ENCODE results near the gene DUSP2.

DUSP2 gene

DNA sequence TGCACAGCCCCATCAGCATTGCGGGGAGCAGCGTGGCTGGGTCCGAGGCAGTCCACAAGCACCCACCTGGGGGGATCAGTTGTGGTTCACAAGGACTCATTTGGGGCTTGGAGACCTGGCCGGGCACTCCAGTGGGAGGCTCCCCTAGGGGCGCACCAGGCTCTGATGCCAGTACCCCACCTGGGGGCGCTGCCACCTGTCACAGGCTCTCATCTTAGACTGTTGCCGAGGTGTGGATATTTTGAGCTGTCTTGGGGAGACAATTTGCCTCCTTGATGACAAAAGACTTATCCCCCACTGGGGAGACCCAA is 31.9 kb downstream of the DUSP2 start:
- DNase-seq: no peak

DNA sequence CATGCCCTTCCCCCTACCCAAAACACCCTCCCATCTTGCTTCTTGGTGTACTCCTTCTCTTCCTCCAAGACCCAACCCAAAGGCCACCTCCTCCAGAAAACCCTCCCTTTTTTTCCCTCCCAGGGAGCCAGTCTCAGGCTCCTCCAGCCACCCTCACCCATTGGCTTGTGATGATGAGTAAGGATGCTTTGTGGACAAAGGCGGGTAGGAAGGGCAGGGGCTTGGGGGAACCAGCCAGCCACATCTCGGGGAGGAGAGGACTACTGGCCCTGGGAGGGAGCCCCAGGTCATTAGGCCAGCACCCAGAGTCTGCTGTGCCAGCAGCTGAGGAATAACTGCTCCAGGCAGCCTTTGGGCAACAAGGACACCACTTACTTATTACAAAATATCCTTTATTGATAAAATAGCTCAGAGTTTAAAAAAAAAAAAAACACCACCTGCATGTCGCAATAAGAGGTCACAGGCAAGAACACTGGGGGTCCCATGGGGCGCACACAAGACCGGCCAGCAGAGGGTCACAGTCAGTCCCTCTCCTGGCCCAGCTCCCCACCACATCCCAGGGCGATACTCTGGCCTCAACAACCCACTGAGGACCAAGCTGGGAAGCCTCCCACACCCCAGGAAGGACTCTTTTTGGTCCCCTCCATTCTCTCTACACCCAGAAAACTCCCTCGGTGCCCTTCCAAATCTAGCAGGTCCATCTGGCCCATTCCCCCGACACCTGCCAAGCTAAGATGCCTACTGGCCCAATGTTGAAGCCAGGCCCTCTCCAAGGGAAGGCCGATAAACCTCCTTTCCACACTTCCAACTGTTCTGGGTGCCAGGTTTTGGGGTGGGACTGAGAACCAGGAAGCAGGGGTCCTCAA is 32.5 kb downstream of the DUSP2 start:
- no peak for DNase-seq

DNA sequence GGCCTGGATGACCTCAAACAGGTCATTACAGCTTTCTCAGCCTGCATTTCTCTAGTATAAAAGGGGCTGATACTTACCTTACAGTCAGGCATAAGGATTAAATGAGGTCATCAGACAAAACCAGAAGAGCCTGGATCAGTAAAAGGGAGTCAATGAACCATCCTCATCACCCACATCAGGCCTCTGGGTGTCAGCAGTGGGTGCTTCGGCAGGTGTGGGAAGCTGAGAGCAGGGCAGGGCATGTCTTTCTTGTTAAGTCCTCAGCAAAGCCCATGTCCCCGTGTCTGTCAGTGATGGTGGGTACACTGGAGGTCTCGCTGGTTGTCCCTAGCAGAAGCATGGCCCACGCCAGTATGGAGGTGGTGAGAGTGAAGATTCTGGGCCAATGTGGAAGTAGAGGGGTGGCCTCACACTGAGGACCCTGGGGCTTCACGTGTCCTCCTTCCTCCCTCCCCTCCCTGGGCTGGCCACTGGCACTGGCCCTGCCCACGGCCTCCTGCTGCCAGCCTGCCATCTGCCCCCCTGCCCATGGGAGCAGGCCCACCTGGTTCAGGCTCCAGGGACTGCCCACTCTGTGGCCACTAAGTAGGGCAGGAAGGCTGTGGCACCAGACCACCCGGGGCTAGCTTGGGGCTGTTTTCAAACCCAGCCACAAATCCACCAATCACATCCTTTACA is 33.3 kb downstream of the DUSP2 start:
- DNase-seq: no peak

DNA sequence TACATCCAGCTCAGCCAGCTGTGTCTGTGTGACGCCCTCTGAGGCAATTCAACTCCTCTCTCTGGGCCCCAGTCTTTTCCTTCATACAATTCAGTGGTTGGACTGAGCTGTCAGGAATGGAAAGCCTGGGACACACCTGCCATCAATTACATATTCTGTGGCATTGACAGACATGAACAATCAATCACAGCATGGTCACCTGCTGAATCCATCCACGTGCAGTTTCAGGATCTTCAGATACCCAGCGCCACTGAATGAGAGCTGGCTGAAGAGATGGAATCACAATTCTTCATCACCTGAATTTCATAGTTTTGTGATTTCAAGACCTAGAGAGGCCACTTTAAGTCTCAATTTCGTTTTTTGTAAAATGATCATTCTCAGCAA is 34.0 kb downstream of the DUSP2 start:
- DNase-seq: no peak

DNA sequence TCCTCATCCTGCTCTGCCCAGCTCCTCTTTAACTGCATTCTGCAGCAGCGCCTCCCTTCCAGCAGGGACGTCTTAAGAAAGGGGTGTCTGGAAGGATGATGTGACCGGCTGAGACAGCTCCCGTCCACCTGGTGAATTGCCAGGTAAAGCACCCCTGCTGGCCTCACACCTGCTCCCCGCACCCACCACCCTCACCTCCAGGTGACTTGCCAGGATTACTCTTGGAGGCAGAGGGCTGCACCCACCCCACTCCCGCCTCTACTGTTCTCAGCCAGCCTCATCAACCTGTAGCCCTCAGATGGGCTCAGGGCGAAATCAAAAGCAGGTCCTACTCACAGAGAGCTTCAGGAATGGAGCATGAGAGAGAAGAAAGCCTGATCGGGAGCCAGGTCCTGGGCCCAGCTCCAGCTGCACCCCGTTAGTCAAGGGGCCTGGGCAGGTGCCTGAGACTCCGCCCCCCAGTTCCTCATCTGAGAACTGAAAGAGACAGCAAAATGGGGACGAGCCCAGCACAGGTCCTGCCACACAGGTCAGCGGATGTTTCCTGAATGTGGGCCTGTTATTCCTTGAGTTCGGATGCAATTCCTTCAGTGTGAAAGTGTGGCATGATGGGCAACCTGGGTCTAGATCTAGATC is 34.5 kb downstream of the DUSP2 start:
- DNase-seq: no peak

DNA sequence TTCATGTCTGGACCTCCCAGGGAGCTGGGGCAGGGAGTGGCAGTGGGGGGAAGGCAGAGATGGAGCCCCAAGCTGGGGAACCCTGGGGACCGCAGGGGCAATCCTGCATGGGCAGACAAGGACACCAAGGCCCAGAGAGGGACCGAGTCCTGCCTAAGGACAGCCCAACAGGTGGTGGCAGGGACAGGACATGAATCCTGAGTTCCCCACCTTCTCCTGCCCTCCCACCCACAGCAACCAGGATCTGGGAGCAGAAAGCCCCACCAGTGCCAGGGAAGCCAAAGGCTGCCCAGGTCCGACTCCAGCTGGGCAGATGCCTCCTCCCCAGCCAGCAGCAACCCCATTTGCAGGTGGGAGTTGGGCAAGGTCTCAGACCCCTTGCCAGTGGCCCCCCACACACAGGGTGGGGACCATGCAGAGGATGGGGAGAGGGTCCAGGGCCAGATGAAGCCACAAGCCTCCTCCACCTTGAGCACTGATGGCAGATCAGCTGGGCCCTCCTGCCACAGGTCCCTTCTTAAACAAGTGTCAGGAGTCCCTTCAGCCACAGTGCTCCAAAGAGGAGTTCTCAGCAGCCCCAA is 35.2 kb downstream of the DUSP2 start:
- no peak for DNase-seq

DNA sequence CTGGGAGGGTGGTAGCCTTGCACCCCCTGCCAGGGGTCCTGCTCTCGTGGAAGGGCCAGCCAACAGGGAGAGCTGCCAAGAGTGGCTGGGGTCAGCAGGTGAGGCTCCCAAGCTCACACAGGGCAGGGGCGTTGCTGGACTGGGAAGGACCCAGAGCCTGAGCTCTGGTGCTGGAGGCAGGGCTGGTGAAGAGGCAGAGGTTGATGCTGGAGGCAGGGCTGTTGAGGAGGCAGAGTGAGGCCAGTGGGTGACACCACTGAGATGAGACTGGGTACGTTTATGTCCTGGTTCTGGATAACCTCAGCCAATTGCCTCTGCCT is 35.9 kb downstream of the DUSP2 start:
- no peak for DNase-seq

DNA sequence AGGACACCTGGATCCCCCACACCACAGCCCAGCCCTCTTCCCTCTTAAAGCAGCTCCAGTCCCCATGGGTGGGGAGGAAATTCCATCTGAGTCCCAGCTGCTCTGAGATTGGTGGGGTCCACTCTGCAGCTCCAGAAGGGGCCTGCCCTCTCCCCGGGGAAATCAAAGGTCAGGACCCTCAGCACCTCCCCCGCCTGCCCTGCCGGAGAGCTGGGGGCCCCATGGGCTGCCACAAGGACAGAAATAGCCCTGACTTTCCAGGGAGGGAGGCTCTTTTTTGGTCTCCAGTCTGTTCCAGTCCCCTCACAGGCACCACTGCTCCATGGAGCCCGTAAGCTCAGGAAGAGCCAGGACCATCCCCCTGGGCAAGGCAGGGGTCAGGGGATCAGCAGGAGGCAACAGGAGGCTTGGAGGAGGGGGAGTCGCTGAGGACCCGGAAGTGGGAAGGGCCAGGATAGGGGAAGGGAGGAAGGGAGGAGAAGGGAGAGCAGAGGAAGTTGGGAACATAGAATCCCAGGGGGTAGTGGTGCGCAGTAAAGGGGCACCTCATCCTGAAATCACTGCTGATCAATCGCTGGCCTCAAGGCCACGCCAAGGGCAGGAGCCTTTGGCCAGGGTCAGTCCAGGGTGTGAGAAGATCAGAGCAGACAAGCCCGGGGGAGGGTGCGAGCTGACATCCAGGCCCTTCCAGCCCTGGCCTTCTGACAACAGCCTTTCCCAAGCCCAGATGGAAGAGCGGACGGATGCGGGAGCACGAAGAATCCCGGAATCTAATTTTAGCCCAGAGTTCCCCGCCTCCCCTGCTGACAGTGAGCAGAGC is 36.5 kb downstream of the DUSP2 start:
- DNase-seq: no peak

DNA sequence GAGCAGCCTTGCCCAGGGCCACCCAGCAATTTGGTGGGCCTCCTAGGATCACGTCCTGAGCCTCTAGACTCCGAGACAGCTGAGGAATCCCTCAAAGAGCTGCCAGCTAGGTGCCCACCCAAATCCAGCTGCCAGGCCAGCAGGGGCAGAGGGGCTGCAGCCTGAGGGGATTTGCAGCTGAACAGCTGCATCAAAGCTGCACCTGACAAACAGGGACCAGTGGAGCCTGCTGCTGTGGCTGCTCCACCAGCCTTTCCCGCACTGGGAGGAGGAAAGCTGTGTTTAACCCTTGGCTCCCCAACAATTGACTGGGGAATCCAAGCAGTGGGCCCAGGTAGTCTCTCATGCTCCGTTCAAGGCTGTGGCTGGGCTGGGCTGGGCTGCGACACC is 37.1 kb downstream of the DUSP2 start:
- DNase-seq: no peak

DNA sequence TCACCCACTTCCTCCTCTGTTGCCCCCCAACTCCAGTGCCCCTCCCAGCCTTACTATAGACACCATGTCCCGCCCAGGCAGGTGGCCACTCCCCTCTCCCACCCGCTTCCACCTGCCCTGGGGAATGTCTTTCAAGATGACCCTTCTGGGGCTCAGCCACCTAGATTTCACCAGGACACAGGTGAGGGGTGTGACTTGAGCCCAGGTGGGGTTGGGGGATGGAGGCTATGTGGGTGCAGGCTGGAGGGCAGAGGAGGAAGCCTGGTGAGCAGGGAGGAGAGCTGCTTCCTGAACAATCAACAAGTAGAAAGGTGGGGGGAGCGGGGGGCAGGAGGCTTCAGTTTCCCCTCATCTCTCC is 37.6 kb downstream of the DUSP2 start:
- DNase-seq: no peak

DNA sequence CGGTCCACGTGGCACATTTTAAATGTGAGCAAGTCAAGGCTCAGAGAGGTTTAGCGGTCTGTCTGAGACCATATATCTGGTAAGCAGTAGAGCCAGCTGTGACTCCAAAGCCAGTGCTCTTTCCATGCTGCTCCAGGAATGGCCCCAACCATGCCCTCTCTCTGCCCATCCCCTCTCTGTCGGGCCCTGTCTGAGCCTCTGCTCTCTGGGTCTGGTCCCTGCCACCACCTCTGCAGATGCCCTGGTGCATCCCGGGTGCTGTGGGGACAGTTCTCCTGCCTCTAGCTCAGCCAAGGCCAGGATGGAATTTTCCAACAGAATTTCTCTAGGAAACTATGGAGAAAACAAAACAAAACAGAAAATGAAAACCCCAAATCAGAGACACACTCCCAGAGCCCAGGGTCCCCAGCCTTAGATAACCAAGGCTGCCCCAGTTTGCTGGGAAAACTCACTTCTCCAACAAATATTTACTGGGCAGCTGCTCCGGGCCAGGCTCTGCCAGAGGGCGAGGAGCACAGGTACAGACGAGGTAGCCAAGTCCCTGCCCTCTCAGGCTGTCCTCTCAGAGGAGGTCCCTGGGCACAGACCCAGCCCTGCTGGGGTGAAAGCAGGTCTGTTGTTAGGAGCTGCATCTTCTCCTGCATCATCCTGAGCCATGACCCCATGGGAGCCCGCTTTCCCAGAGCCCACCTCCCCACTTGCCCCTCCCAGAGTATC is 38.1 kb downstream of the DUSP2 start:
- no peak for DNase-seq

DNA sequence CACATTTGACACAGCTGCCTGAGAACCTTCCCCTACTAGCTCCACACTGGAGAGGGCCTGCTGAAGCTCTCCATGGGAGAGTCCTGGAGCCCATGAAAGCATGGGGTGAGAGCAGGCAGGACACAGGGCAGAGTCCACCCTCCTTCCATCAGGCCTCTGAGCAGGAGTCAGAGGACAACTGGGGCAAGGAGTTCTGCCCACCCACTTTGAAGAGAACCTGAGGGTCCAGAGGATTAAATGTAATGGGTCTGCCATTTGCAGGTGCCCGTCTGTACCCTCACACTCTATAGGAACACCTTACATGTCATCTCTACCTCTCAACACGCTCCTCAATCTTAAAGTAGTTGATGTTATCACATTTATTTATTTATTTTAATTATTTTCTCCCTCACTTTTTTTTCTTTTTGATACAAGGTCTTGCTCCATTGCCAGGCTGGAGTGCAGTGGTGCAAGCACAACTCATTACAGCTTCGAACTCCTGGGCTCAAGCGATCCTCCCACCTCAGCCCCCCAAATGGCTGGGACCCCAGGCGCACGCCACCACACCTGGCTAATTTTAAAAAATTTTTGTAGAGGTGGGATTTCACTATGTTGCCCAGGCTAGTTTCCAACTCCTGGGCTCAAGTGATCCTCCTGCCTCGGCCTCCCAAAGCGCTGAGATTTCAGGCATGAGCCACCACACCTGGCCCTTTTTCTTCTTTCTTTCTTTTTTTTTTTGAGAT is 39.1 kb downstream of the DUSP2 start:
- no peak for DNase-seq

DNA sequence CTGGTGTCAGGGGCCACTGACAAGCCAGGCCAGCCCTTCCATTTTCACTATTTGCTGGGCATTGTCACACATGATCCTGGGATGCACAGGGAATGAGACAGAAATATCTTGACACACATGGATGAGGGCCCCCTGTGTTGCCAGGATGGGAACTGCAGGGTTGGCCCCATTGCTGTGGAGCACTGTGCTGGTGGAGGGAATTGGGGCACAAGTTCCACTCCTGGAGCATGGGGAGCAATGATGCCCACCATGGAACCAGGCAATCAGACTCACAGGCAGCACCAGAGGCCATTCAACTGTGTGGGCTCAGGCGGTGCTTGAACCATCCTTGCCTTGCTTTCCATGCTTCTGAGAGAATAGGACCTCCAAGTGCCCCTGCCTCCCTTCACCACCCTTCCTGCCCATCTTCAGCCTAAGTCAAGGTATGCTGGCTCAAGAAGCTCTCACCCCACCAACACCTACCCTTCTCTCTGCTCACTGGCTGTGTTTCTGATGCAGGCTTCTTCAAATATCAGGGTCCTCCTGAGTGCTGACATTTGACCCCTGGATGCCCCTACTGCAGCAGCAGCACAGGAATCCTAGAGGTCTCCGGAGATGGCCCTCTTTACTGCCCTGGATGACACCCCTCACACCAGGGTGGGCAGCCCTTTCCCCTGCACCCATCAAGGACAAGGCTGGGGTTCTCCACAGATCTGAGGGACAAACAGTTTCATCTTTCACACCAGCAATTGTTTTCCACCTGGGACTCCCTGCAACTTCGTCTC is 39.9 kb downstream of the DUSP2 start:
- no peak for DNase-seq

DNA sequence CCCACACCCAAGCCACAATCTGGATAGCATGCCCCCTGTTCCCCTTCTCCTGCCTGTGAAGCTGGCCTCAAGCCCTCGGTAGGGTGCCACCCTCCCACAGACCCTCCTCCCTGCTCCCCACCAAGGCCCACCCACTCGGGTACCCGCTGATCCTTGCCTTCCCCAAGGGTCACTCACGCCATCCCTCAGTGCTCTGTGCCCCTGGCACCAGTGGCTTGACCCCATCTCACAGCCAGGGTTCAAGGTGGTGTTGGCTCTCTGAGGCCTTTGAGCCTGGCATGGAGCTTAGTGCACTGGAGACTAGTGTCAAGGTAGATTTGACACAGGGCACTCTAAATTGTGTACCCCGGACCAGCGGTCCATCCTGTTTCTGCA is 40.8 kb downstream of the DUSP2 start:
- no peak for DNase-seq

DNA sequence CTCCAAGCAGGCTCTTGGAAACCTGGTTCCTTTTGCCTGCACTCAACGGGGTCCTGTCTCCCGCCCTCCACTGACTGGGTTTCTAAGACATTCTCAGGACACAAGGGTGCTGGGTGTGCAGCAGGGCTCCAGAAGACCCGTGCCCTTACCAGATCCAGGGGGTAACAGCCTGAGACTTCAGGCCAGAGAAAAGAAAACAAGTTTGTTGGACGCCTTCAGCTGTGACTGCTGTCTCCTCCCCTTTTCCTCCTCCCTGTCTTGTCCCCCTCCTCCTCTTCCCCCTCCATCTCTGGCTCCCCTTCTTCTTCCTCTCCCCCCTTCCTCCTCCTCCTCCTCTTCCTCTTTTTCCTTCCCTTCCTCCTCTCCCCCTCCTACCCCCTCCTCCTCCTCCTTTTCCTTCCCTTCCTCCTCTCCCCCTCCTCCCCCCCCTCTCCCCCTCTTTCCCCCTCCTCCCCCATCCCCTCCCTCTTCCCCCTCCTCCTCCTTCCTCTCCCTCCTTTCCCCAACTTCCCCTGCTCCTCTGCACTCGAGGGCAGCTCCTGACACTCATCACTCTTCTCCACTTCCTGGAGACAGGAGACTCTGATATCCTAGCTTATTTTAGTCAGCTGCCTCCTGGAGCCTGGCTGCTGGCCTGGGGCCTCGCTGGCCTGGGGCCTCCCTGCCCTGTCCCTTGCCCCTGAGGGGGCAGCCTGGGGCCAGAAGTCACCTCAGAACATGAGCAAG is 41.3 kb downstream of the DUSP2 start:
- DNase-seq: no peak

DNA sequence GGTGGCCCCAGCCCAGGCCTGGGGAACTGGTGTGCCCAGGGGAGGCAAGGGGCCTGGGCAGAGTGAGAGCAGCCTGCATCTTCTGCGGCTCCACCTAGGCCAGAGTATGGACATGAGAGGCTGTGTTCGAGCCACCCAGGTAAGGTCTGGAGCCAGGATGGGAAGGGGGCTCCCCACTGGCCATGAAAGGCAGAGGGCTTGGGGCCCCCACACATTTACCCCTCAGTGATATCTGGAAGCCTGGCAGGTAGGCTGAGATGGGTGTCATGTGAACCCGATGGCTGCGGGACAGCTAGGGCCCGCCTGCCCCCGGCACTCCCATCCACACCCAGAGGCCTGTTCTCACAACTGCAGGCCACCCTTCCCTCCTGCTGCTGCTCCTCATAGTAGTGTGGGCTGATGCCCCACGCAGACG is 42.0 kb downstream of the DUSP2 start:
- no peak for DNase-seq

DNA sequence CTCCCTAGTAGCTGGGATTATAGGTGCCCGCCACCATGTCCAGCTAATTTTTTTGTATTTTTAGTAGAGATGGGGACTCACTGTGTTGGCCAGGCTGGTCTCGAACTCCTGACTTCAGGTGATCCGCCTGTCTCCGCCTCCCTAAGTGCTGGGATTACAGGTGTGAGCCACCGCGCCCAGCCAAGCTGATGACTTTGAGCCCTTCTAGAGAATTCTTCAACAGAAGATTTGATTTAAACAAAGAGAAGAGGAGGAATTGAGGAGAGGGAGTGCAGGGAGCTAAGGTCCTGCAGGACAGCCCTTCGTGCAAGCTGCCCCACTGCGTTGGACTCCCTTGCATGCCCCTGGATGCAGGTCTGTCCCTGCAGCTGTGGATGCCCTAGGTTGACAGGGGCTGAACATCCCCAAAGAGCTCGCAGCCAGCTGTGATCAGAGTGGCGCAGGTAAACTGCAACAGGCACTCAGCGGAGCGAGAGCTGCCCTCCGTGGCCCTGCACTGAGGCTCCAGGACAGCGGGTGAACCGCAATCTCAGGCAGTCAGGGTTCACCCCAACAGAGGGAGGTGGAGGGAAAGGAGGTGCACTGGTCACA is 42.5 kb downstream of the DUSP2 start:
- no peak for DNase-seq

DNA sequence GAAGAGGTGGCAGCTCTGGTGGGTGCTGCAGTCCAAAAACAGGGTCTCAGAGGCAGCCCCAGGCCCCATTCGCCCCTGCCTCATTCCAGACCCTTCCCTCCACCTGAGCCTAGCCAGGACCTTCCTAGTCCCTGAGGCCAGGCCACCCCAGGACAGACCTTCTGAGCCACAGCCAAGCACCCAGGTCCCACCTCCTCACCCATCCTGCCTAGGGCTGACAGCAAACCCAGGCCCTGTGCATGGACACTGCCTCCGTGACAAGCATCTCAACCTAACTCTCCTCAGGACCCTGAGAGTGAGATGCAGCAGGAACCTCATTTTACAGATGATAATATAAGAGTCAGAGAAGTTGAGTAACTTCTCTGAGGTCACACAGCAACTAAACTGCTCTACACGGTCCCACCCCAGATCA is 44.3 kb downstream of the DUSP2 start:
- no peak for DNase-seq

DNA sequence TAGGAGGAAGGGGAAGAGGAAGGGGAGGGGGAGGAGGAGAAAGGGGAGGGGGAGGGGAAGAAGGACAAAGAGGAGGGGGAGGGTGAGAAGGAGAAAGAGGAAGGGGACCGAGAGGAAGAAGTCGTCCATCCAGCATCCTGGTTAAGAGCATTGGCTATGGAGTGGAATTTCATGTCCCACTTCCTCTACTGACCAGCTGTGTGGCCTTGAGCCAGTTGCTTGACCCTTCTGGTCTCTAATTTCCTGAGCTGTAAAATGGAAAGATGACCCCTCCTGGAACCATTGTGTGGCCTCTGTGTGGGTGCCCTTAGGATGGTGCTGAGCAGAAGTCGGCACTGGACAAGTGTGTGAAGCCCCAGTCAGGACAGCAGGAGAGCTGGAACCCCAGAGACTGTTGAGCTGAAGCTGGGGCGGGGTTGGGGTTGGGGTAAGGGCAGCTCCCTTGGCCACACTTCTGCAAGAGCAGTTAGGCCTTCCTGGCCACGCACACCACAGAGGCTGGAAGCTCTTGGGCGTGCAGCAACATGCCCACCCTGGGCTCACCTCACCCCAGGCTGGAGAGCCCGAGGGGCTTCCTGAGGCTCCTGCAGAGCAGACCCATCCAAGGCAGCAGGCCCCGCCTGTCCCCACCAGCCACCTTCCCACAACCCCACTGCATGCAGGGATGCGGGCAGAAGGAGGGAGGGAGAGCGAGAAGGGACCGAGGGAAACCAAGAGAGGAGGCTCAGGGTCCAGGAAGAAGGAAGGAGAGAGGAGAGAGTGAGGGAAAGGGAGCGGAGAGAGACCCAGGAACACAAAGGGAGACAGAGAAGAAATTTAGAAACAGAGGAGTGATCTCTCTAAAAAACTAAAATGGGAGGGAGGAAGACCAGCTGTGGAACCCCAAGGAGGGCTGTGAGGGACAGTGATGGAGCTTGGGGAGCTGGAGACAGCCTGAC is 45.1 kb downstream of the DUSP2 start:
- no peak for DNase-seq

All from activated T-cell treated with anti-CD3 and anti-CD28 coated beads for 4 hours (primary cell).